GM12878 (cell line): ENCODE data around the gene R3HDM2. TPM values are rescaled to one million over a fixed set of nuclear protein-coding genes. Genes with fewer than 3 reads are reported as not detected.
"Not testable (repeated sequence)": the region's sequence is repeated elsewhere in the genome, so short reads cannot be mapped to it uniquely, and the experiment has no call there.

ENCODE experiments used
- ATAC-seq: fragments of 200-7000 bp; cut with Tn5 transposase; 3 replicates; pipeline ENCODE4 v1.9.1; 2020; ENCODE audit warnings: mild to moderate bottlenecking, moderate library complexity
- BruUV-seq: library from RNA; stranded (reverse); fragments of 400-500 nt; replicated peaks from 2 replicates; lab custom pipeline; 2021; lab: Mats Ljungman, UMichigan
- CTCF ChIA-PET: fragments of 300-600 bp; sonication (Branson Sonifier 250); formaldehyde crosslinking; extraction: SDS; loops from one replicate; lab custom pipeline; 2021; ENCODE audit warnings: inconsistent platforms; lab: Yijun Ruan, JAX
- POLR2A ChIA-PET: fragments of 350-600 bp; formaldehyde crosslinking; extraction: SDS; loops from one replicate; lab custom pipeline; 2021; ENCODE audit warnings: inconsistent platforms; lab: Charles Lee
- RAD21 ChIA-PET: fragments of 300-600 bp; sonication (Branson Sonifier 250); formaldehyde crosslinking; loops from one replicate; lab custom pipeline; 2023; ENCODE audit warnings: antibody characterized with exemption; ENCODE audit not compliant: unreplicated experiment; lab: Charles Lee
- SMC1A ChIA-PET: fragments of 300-600 bp; sonication (Branson Sonifier 250); formaldehyde crosslinking; loops from one replicate; lab custom pipeline; 2023; ENCODE audit not compliant: unreplicated experiment, uncharacterized antibody; lab: Charles Lee
- DNase-seq: peaks from one replicate; pipeline ENCODE4 v3.0.0-alpha.2; 2011; ENCODE audit warnings: low read depth, low spot score
- FAIRE-seq: peaks from 3 replicates; lab custom pipeline; 2011; peaks lifted over from hg19 to GRCh38; lab: Jason Lieb, UNC
- H2AFZ ChIP-seq: 2 replicates; pipeline ENCODE4 v1.6.0; 2011; ENCODE audit warnings: low read depth, low read length, control low read depth; ENCODE audit not compliant: control insufficient read depth
- H3K27ac ChIP-seq: 2 replicates; pipeline ENCODE4 v1.5.1; 2011; ENCODE audit warnings: control low read depth; ENCODE audit not compliant: control insufficient read depth, insufficient read depth
- H3K27me3 ChIP-seq, 2 experiments: replicated peaks in 1 of 2; 2 replicates each; pipeline versions ENCODE4 v1.6.0 to v1.6.1; 2011; ENCODE audit warnings: low read length in 1 of 2; ENCODE audit not compliant: control insufficient read depth in 2 of 2, insufficient read depth in 2 of 2
- H3K36me3 ChIP-seq, 2 experiments: 2 replicates each; pipeline ENCODE4 v1.5.1; 2011; ENCODE audit warnings: low read length in 1 of 2; ENCODE audit not compliant: control insufficient read depth in 2 of 2, insufficient read depth in 2 of 2
- H3K4me1 ChIP-seq: 2 replicates; pipeline ENCODE4 v1.6.1; 2011; ENCODE audit warnings: mild to moderate bottlenecking, low read length, moderate library complexity, mixed read lengths; ENCODE audit not compliant: control insufficient read depth, insufficient read depth
- H3K4me2 ChIP-seq: 2 replicates; pipeline ENCODE4 v1.6.0; 2011; ENCODE audit warnings: control low read depth; ENCODE audit not compliant: control insufficient read depth, insufficient read depth
- H3K4me3 ChIP-seq: fragments of 200-600 bp; sonication (generic); 2 replicates; pipeline ENCODE4 v1.5.1; 2016
- H3K79me2 ChIP-seq: 2 replicates; pipeline ENCODE4 v1.6.0; 2011; ENCODE audit warnings: low read length; ENCODE audit not compliant: control insufficient read depth, insufficient read depth
- H3K9ac ChIP-seq: 2 replicates; pipeline ENCODE4 v1.8.0; 2011; ENCODE audit warnings: low read length, control low read depth, mixed read lengths; ENCODE audit not compliant: control insufficient read depth, insufficient read depth
- H3K9me3 ChIP-seq: replicated peaks from 3 replicates; pipeline ENCODE4 v1.5.1; 2011; ENCODE audit warnings: mild to moderate bottlenecking, low read length; ENCODE audit not compliant: control insufficient read depth, insufficient read depth
- H4K20me1 ChIP-seq: 2 replicates; pipeline ENCODE4 v1.6.0; 2011; ENCODE audit not compliant: control insufficient read depth, insufficient read depth
- BCL11A ChIP-seq: IDR thresholded peaks from 2 replicates; pipeline ENCODE4 v1.6.1; 2011; ENCODE audit warnings: low read depth, low read length
- ZBTB40 ChIP-seq: fragments of 450-650 bp; IDR thresholded peaks from 2 replicates; pipeline ENCODE4 v1.6.1; 2016; ENCODE audit warnings: mild to moderate bottlenecking, moderate library complexity, borderline replicate concordance
- WGBS: methylation state at CpG from one replicate; pipeline ENCODE4 v1.1.6; 2016; ENCODE audit warnings: low lambda C conversion rate; ENCODE audit not compliant: insufficient replicate concordance, insufficient coverage; ENCODE audit errors: missing lambda C conversion rate; 5-methylcytosine and 5-hydroxymethylcytosine counted together
- in situ Hi-C: fragments of 300-500 bp; cut with MboI; formaldehyde crosslinking; loops from 9 replicates; pipeline ENCODE4 v1.14.3; 2018; ENCODE audit warnings: mixed read lengths
- intact Hi-C: fragments of 100-400 bp; cut with micrococcal nuclease; formaldehyde crosslinking; loops from one replicate; pipeline ENCODE4 v1.14.2; 2022; ENCODE audit not compliant: unreplicated experiment
- polyA plus RNA-seq, 11 experiments: library from polyadenylated mRNA; depleted of rRNA in 4 of 11; unstranded in 6 of 11; stranded (reverse) in 5 of 11; fragments of >200 nt; fragmentation: Nextera tagmentation in 4 of 11; fragmentation: Illumina TruSeq in 1 of 11; extraction: Ambion mirVana in 4 of 11; extraction: Trizol in 1 of 11; gene quantifications; 1 replicate in 1 of 11; 2 replicates in 10 of 11; pipeline versions ENCODE4 v1.2.1 to v1.2.3, GENCODE V29; 2011 to 2016; ENCODE audit warnings: inconsistent platforms in 2 of 11, missing spikeins in 2 of 11, low read depth in 1 of 11
- total RNA-seq, 4 experiments: library from RNA; depleted of rRNA in 3 of 4; stranded (reverse); fragments of >200 nt in 3 of 4; fragmentation: Illumina TruSeq in 1 of 4; extraction: Trizol in 1 of 4; gene quantifications; 2 replicates each; pipeline versions ENCODE4 v1.2.1 to v1.2.3, GENCODE V29; 2013 to 2021

Gene R3HDM2
- total and polyA plus RNA-seq, 10 of the 15 experiments (the other 5 are each of a cell fraction or from before 2014, with no cell fraction given): 4.6 to 26.1 (median 11.2) TPM

- TF ChIP-seq ZBTB40: no peak
- TF ChIP-seq BCL11A: no peak
These were observed 115.2 kb downstream of the R3HDM2 start (continued) for GRCh38 chr12:57315681-57316080.

- H2AFZ ChIP-seq, H3K4me3 ChIP-seq, H3K4me1 ChIP-seq, H3K79me2 ChIP-seq, ATAC-seq, H4K20me1 ChIP-seq, H3K9ac ChIP-seq, H3K9me3 ChIP-seq, H3K27me3 ChIP-seq, BruUV-seq, H3K4me2 ChIP-seq, FAIRE-seq, H3K27ac ChIP-seq, intact Hi-C loops, DNase-seq, H3K36me3 ChIP-seq: not testable (repeated sequence)
- RAD21 ChIA-PET: interaction anchor here (2.7 kb wide), 1 partner anchor 140 kb away, joined by 12 read pairs; no protein-coding TSS in a partner anchor
- 95% methylated on average over 3 of the region's 5 CpGs for WGBS
- CTCF ChIA-PET: interaction anchor here (1.0 to 15.5 kb wide), 3 partner anchors 21 to 143 kb away, joined by 3 to 540 read pairs (median 3); partner anchors contain the start of genes GLI1 and INHBE
- POLR2A ChIA-PET: interaction anchor here (1.4 to 1.9 kb wide), 2 partner anchors 9 to 140 kb away, joined by 5 to 6 read pairs; no protein-coding TSS in a partner anchor
- SMC1A ChIA-PET: interaction anchor here (10.6 kb wide), 1 partner anchor 141 kb away, joined by 226 read pairs; the partner anchor contains the start of gene INHBE
- in situ Hi-C loops: loop anchor here (10.0 kb wide), 1 partner anchor 143 kb away; the partner anchor contains the start of genes GLI1 and INHBE
These were observed 118.6 kb downstream of the R3HDM2 start for GRCh38 chr12:57312287-57312686.
